Glomerular visceral epithelial cell (primary cell): Measurements from ENCODE around the gene ZNF346.
A peak's percentile ranks its signal among the peaks of the same experiment; 100 is the strongest.
"Not testable (repeated sequence)": the region's sequence is repeated elsewhere in the genome, so short reads cannot be mapped to it uniquely, and the experiment has no call there.

ENCODE experiments used
- DNase-seq: peaks from one replicate; pipeline ENCODE4 v3.0.0-alpha.2; 2016; ENCODE audit errors: extremely low spot score

The ZNF346 gene

DNA sequence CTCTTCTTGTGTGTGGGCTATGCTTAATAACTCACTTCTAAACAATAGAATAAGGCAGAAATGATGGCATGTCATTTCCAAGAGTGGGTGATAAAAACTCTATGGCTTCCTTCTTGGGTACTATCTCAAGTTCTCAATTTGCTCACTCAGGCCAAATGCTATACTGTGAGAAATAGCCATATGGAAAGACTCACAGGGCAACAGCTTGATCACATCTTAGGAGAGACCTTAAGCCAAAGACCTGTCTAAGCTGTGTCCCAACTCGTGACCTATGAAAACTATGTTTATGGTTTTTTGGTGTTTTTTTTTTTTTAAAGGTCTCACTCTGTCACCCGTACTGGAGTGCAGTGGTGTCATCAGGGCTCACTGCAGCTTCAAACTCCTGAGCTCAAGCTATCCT, 13.8 kb upstream of the ZNF346 start:
- DNase-seq: no peak

DNA sequence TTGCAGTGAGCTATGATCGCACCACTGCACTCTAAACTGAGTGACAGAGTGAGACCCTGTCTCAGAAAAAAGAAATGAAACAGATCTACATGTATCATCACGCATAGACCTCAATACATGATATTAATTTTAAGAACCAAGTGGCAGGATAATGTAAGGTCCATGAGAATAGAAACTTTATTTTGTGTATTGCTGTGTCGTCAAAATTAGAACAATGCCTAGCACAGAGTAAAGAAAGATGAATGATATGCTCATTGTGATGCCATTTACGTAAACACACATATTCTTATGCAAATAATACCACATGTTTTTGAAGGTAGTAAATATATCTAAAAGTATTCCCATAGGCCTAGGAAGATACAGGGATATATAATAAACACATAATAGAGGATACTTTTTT, 12.3 kb upstream of the ZNF346 start:
- DNase-seq: no peak

DNA sequence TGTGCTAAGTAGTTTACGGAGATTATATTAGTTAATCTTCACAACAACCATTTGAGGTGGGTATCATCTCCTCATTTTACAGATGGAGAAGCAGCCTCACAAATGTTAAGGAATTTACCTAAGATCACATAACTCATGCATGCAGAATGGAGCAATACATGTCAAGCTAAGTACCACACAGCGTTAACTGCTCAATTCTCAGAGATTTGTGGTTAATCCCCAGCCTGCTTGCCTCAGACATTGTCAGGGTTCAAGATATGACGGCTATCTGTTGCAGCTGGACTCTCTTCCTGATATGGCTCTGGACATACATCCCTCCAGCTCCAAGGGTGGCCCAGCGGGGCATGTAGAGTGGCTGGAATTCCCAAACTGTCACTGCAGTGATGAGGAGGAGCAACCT, 7.3 kb upstream of the ZNF346 start:
- DNase-seq: no peak

DNA sequence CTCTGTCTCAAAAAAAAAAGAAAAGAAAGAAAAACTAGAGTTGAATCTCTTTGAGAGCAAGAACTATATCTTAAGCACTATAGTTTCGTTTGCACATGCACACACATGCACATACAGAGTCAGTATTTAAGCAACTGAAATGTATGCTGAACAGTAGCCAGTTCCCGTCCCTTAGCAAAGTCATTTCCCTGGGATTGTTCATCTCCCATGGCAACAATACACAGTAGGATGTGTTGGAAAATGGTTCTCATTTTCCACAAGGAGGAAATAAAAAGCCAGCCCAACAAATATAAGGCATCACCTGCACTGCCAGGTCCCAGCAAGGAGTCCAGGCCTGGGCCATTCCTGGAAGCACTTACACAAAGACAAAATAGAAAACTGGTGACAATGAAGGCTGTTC, 4.2 kb upstream of the ZNF346 start:
- no peak for DNase-seq

DNA sequence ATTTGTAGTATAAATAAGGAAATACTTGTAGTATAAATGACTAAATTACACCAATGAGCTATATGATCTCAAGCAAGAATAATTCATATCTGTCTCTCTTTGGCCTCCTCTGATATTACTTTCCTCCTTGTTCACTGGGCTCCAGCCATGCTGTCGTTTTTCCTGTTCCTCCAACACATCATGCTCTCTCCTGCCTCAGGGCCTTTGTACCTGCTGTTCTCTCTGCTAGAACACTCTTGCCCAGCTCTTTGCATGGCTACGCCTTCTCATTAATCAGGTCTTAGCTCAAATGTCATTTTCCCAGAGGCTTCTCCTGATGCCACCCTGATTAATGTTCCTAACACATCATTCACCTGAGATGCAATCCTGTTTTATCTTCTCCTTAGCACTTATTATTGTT, 2.5 kb upstream of the ZNF346 start:
- DNase-seq: no peak

DNA sequence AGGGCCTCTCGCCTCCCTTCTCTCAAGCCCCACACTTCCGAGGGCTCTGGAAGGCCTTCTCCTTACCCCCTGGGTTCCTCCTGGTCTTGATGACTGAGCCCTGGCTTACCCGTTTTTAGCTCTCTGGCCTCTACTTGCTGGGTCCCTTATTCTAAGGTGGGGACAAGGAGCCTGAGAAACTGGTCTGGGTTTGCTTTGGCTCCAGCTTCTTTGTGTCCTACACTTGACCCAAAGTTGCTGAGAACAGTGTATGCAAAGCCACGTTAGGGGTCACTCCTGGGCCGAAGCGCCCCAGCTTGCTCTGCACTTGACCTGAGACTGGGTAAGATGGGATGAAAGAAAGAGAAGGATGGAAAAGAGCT, 788 bp downstream of the ZNF346 start:
- DNase-seq: peak; percentile 15

DNA sequence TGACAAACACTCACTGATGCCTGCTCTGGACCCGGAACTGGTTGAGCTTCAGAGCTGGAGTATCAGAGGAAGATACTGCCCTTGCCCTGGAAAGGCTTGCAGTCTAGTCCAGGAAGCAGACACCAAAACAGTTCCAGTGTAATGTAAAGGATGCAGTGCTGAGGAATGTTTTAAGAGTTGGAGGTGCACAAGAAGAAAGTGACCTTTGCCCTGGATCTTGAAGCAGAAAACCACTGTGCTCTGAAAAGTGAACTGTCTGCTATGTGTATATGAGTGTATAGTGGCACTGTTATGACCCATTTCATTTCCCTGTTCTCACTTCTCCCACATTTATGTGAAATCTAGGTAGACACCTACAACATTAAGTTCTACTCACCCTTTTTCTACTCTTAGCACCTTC, 2.1 kb downstream of the ZNF346 start:
- no peak for DNase-seq

DNA sequence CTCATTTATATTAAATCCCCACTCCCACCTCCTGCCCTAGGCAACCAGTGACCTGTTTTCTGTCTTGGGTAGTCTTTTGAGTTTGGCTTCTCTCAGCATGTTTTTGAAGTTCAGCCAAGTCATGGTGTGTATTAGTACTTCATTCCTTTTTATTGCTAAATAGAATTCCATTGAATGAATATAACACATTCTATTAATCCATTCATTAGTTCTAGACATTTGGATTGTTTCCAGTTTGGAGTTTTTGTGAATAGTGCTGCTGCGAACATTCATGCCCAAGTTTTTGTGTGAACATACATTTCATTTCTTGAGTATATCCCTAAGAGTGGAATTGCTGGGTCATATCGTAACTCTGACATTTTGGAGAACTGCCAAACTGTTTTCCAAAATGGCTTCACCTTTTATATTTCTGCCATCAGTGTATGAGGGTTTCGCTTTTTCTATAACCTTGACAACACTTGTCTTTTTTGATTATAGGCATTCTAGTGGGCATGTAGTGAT, 2.7 kb downstream of the ZNF346 start:
- DNase-seq: no peak

DNA sequence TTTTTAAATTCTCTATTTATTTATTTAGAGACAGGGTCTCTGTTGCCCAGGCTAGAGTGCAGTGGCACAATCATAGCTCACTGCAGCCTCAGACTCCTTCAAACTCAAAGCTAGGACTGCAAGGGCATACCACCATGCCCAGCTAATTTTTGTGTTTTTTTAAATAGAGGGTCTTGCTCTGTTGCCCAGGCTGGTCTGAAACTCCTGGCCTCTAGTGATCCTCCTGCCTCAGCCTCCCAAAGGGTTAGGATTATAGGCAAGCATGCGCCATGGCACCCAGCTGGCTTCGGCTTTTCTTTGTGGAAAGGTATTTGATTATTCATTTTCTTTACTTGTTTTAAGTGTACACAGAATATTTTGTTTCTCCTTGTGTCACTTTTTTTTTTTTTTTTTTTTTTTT, 5.2 kb downstream of the ZNF346 start:
- no peak for DNase-seq

DNA sequence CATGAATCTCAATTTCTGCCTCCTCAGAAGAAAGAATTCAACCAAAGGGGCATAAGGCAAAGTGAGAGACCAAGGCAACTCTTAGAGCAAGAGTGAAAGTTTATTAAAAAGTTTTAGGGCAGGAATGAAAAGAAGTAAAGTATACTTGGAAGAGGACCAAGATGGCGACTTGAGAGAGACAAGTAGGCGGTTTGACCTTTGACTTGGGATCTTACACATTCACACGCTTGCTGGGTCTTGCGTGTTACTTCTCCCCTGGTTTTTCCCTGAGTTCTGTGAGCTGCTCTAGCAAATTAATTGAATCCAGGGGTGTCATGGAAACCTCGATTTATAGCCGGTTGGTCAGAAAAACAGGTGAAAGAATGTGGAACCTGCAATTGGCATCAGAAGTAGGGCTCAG, 7.0 kb downstream of the ZNF346 start:
- no peak for DNase-seq

DNA sequence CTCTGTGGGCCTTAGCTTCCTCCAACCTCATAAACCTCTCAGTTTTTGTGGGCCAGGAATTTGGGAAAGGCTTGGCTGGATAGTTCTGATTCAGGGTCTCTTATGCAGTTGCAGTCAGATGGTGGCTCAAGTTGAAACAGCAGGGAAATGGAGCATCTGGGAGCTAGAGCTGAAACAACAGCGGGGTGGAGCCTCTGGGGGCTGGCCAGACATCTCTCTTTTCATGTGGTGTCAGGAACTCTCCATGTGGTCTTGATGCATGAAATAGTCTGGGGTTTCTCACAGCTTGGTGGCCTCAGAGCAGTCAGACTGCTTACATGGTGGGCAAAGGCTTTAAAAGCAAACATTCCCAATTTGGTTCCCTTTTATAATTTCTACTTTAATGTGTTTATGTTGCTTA, 13.5 kb downstream of the ZNF346 start:
- DNase-seq: peak; percentile 16

DNA sequence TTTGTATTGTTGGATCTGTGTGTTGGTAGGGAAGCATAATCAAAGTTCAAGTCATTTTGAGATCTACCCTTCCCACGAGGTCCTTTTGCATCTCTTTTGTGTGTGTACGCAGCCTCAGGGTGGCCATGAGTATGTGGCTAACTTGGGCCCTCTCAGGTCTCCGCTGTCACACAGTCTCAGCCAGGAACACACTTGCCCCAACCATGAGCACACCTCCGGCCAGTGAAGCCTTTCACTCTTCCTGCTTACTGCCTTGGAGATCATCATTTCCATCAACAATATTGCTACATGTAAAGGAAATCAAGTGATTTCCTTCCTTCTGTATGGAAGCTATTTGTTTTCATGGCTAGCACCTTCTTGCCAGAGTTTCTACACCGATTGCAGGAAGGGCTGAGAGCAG, 13.9 kb downstream of the ZNF346 start:
- DNase-seq: no peak

DNA sequence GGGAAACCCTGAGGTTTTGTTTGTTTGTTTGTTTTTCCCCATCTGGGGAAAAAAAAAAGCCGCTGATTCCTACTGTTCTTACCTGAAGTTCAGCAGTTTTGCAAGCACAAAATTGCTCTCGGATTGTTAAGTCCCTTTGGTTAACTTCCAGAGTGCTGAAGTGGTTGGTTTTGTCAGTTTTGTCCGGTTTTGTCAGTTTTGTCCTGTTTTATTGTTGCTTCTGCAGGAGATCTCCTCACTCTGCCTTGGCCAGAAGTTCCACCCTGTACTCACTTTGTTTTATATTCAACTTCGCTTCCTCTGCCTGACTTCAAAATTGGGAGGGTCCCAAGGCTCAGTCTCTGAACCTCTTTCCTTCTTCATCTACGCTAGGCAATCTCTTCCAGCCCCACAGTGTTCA, 14.4 kb downstream of the ZNF346 start:
- no peak for DNase-seq

DNA sequence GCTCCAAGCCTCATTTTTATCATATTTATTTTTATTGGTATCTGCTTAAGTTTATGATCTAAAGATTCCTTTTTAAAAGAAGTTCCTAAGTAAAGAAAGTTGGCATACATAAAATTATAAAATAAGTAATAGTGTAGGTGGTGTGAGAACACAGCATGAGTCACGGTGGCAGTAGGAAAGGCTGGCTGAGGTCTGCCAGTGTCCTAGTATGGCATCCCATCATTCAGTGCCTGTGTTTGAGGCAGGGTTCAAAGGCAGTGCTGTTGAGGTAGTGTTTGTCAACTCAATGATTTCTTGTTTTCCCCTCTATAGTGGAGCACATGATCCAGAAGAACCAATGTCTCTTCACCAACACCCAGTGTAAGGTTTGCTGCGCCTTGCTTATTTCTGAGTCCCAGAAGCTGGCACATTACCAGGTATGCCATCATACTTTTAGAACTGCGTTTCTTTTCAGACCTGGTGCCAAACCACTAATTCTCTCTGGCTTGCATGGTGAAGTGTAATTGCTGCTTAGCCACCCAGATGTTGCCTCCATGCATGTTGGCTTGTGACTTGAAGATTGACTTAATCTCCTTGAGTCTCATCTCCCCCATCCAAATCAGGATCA, 18.4 kb downstream of the ZNF346 start:
- DNase-seq: peak; percentile 84

DNA sequence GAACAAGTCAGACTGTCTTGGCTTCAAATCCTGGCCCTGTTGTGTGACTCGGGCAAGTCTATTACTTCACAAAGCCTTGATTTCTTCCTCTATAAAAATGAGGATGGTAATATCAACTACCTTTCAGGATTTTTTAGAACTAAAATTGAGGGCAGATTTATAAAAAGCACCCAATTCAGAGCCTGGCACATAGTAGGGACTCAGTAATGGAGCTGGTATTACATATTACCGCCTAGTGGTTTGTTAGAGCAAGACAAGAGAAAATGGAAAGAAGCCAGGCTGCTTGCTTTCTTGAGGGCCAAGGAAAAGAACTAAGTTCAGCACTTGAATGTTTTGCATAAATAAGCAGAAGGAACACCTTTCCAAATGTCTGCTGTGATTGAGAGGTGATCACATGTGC, 19.4 kb downstream of the ZNF346 start:
- no peak for DNase-seq

DNA sequence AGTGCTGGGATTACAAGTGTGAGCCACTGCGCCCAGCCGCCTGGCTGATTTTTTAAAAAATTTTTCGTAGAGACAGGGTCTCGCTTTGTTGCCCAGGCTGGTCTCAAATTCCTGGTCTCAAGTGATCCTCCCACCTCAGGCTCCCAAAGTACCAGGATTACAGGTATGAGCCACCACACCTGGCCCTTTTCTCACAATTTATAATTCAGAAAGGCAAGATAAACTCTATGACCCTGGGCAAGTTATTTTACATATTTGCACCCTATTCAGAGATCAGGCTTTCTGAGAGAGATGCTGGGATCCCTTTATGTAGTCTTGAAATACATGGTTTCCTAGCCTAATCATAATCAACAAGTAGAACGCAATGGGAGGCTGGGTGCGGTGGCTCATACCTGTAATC, 20.6 kb downstream of the ZNF346 start:
- no peak for DNase-seq

DNA sequence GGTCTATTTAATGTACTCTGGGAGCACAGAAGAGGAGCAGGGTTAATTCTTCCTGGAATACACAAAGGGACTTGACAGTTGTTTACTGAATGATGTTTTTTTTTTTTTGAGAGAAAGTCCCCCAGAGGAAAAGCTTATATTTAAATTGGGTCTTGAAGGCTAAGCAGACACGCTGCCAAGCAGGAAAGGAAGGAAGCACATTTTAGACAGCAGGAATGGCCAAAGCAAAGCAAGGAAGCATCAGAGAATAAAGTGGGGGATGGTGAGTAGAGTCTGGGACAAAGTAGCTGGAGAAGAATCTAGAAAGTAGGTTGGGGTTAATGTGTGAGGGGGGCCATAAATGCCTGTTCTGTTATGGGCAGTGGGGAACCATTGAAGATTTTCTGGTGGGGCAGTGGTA, 21.5 kb downstream of the ZNF346 start:
- DNase-seq: no peak

DNA sequence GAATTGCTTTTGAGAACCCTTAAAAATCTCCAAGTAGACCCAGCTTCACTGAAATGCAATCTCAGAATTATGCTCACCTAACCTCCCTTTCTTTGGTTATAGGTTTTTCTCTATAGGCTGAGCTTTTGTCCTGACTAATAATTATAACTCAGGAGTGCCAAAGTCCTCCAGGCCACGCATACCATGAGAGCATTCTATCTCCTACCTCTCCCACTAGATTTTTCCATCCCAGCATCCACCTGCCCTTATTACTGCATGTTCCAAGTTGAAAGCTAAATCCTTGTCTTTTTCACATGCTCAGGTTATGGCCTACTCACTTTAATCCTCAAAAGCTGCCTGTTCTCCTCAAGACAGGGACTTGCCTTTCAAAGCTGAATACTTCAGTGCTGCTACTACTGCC, 22.1 kb downstream of the ZNF346 start:
- DNase-seq: no peak

DNA sequence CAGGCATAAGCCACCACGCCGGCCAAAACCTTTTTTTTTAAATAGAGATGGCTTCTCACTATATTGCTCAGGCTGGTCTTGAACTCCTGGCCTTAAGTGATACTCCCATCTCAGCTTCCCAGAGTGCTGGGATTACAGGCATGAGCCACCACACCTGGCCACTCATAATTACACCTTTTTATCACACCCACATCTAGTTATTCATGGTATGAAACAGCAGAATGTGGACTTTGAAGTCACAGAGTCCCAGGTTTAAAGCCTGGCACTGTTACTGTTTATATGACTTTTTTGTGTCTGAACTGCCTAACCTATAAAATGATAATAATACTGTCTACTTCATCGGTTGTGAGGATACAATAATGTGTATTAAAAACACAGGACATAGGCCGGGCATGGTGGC, 23.1 kb downstream of the ZNF346 start:
- DNase-seq: no peak

DNA sequence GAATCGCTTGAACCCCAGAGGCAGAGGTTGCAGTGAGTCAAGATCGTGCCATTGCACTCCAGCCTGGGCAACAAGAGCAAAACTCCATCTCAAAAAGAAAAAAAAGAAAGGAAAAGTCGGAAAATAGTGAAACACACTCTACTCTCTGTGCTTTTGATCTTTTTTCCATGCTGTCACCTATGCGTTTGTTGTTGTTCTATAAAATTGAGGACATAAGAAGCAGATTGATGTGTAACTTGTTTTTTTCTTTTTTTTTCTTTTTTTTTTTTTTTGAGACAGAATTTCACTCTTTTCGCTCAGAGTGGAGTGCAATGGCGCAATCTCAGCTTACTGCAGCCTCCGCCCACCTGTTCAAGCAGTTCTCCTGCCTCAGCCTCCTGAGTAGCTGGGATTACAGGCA, 26.0 kb downstream of the ZNF346 start:
- not testable (repeated sequence) for DNase-seq

DNA sequence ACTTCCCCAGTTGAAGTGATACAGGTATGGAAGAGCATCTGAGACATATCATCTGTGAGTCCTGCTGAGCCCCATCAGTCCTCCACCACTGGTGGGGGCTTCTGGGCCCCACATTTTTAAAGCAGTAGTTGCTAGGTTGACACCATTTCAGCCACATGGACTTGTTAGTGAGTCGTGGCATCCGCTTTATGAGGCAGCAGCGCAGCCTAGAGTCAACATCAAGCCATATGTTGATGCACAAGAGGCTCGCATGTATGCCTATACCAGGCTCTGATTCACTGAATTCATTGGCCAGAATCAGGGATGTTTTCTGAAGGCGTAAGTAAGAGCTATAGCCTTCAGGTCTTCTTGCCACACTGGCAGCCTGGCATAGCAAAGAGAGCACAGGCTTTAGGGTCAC, 26.8 kb downstream of the ZNF346 start:
- no peak for DNase-seq

DNA sequence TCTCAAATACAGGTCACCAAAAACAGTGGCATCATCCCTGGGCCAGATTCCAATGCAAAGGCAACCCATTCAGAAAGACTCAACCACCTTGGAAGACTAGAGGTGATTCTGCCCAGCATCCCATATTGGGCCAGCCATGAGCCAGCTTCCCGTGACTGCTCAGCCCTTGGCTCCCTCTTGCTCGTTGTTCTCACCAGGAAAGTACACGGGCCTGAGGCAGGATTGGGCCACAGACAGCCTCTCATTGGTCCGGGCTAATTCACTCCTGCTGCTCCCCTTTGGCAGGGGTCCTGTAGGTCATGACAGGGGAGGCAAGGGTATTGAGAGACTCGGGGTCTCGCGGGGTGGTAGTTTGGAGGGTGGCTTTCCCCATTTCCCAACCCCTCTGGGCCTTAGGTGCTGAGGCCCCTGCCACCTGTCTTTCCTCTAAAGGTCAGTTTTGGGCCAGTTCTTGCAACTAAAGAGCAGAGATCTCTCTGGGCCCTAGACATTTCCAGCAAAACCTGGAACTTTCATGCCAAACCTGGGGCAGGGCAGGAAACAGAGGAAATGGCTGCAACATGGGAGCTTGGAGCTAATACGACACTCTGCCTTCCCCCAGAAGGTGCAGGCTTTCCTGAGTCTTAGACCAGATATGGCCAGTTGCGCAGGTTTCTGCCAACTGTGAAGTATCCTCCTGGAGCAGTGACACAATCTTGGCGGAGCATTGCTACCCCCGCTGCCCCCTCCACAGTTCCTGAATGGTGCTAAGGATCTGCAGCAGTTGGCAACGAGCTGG, 42.2 kb downstream of the ZNF346 start:
- no peak for DNase-seq

DNA sequence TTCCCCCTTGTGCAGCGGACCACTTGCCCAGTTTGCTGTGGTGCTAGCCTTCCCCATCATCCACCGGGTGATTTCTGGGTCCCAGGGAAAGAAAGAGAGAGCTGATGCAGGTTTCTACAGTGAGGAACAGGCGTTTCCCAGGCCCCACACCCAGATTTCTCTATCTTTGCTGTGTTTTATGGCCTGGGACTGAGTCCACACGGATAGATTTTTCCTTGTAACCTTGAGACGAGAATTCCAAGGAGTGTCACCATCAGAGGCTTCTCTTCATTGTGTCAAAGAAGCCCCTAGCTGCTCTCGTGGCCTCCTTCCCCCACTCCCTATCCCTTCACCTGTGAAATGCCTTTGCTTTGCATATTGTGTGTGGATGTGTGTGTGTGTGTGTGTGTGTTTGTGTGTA, 43.0 kb downstream of the ZNF346 start:
- DNase-seq: no peak

DNA sequence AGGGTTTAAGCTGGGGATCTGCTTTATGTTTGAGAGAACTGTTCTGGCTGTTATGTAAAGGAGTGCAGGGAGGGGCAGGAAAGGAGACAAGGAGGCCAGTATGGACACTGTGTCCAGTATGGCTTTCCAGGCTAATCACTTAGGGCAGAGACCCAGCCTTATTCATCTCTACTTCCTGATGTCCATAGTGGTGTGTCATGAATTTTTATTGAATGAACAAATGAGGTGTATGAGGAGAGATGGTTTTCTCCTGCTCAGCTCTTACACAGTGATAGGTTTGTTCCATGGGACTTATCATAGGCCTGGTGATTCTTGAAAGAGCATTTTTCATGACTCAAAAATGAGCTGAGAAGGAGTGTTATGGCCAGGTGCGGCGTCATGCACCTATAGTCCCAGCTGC, 43.7 kb downstream of the ZNF346 start:
- DNase-seq: no peak
